GM18511 (cell line): ENCODE results near the gene LCN12.
"Not testable (repeated sequence)": the region's sequence is repeated elsewhere in the genome, so short reads cannot be mapped to it uniquely, and the experiment has no call there.

Experiments used
- ATAC-seq: cut with Tn5 transposase; IDR thresholded peaks from one replicate; pipeline ENCODE4 v1.9.1; 2021; ENCODE audit warnings: mild to moderate bottlenecking, moderate library complexity; ENCODE audit not compliant: unreplicated experiment

The LCN12 gene

GRCh38 chr9:136985027-136985602 is 33.0 kb downstream of the LCN12 start:
- ATAC-seq: no peak

GRCh38 chr9:136985853-136986252 is 33.8 kb downstream of the LCN12 start:
- ATAC-seq: no peak

- no peak for ATAC-seq
Observed at GRCh38 chr9:136988872-136989271, 36.8 kb downstream of the LCN12 start.

- ATAC-seq: no peak
Observed at GRCh38 chr9:136990242-136990911, 38.3 kb downstream of the LCN12 start.

- ATAC-seq: peak; percentile 83
Observed at GRCh38 chr9:136991993-136992818, 40.1 kb downstream of the LCN12 start, which contains the start of gene PAXX. Gene PAXX, plus strand, starts transcription at chr9:136992422. Its CDS starts 22 bp downstream, at chr9:136992444.

- peak; percentile 9 for ATAC-seq
Observed at GRCh38 chr9:136992819-136993369, 40.8 kb downstream of the LCN12 start.

GRCh38 chr9:136994180-136994887 is 42.3 kb downstream of the LCN12 start:
- ATAC-seq: no peak

- ATAC-seq: no peak
Observed at GRCh38 chr9:136994888-136995230, 42.8 kb downstream of the LCN12 start.

- ATAC-seq: no peak
Observed at GRCh38 chr9:136995362-136995761, 43.3 kb downstream of the LCN12 start.

- ATAC-seq: no peak
Observed at GRCh38 chr9:136995772-136996311, 43.8 kb downstream of the LCN12 start.

GRCh38 chr9:136996361-136997292 is 44.6 kb downstream of the LCN12 start, which contains the start of gene CLIC3:
Gene CLIC3, minus strand, starts transcription at chr9:136996568. Its CDS starts 25 bp downstream, at chr9:136996543.
- no peak for ATAC-seq

- no peak for ATAC-seq
Observed at GRCh38 chr9:136997371-136997770, 45.3 kb downstream of the LCN12 start.

GRCh38 chr9:136997830-136998234 is 45.8 kb downstream of the LCN12 start:
- ATAC-seq: no peak

- peak; percentile 81 for ATAC-seq
Observed at GRCh38 chr9:137000177-137000930, 48.3 kb downstream of the LCN12 start.

- ATAC-seq: no peak
Observed at GRCh38 chr9:137001857-137002645, 50.0 kb downstream of the LCN12 start.

- no peak for ATAC-seq
Observed at GRCh38 chr9:137002646-137003041, 50.6 kb downstream of the LCN12 start.

GRCh38 chr9:137004285-137004684 is 52.2 kb downstream of the LCN12 start:
- not testable (repeated sequence) for ATAC-seq
